Right atrium auricular region (tissue), 2 donors: ENCODE results near the gene MATK. TPM values are rescaled to one million over a fixed set of nuclear protein-coding genes. Genes with fewer than 3 reads are reported as not detected.

Experiments
- DNase-seq: peaks from one replicate; pipeline ENCODE4 v3.0.0-alpha.2; 2019; ENCODE audit warnings: low spot score
- H3K27ac ChIP-seq, 2 donors: fragments of 200-600 bp; sonication (generic); 1 replicate in 1 of 2; 2 replicates in 1 of 2; pipeline ENCODE4 v1.5.1; 2016 to 2019
- H3K27me3 ChIP-seq, 2 donors: fragments of 200-600 bp; sonication (generic); one replicate each; pipeline versions ENCODE4 v1.5.1 to v1.6.0; 2017 to 2019
- H3K36me3 ChIP-seq: fragments of 200-600 bp; sonication (generic); one replicate; pipeline ENCODE4 v1.5.1; 2016
- H3K4me1 ChIP-seq, 2 donors: fragments of 200-600 bp; sonication (generic); one replicate each; pipeline versions ENCODE4 v1.5.1 to v1.6.0; 2017 to 2019
- H3K4me3 ChIP-seq, 2 donors: fragments of 200-600 bp; sonication (generic); 1 replicate in 1 of 2; 2 replicates in 1 of 2; pipeline ENCODE4 v1.5.1; 2017 to 2019; ENCODE audit warnings: mild to moderate bottlenecking in 1 of 2, moderate library complexity in 1 of 2
- H3K9me3 ChIP-seq, 2 donors: fragments of 200-600 bp; sonication (generic); one replicate each; pipeline ENCODE4 v1.5.1; 2019
- CTCF ChIP-seq, 2 donors: fragments of 200-600 bp; sonication (generic); IDR thresholded peaks; one replicate each; pipeline ENCODE4 v1.5.1; 2019; ENCODE audit warnings: antibody characterized with exemption in 2 of 2
- total RNA-seq, 2 donors: library from RNA; depleted of rRNA; stranded (reverse); fragments of >200 nt; gene quantifications; one replicate each; pipeline ENCODE4 v1.1.0, GENCODE V29; 2016

MATK gene
- total RNA-seq, 2 donors from 2014 or later, result 0.26 to 1.5 TPM

- H3K27ac ChIP-seq, result no peak overlapping the region
- H3K4me3 ChIP-seq, result no peak overlapping the region
- peaks cover 0 to 11% of the 10 kb centered on the region in 2 donors for H3K4me1 ChIP-seq
- no peak for TF ChIP-seq CTCF (IDR thresholded peaks at IDR 0.05)
- H3K9me3 ChIP-seq, result no peaks in the 10 kb centered on the region
- DNase-seq, result no peak
- peaks cover 0 to 6% of the 10 kb centered on the region in 2 donors for H3K27me3 ChIP-seq
- no peaks in the 10 kb centered on the region for H3K36me3 ChIP-seq
These were observed 19.7 kb upstream of the MATK start for GRCh38 chr19:3805859-3806258.

- no peaks in the 10 kb centered on the region for H3K9me3 ChIP-seq
- H3K27me3 ChIP-seq, result peaks cover 0 to 6% of the 10 kb centered on the region in 2 donors
- peaks cover 0 to 11% of the 10 kb centered on the region in 2 donors for H3K4me1 ChIP-seq
- no peak overlapping the region for H3K4me3 ChIP-seq
- H3K36me3 ChIP-seq, result no peaks in the 10 kb centered on the region
- no peak for DNase-seq
- TF ChIP-seq CTCF (IDR thresholded peaks at IDR 0.05), result no peak
- H3K27ac ChIP-seq, result no peak overlapping the region
These were observed 18.2 kb upstream of the MATK start for GRCh38 chr19:3804429-3804828.

GRCh38 chr19:3803986-3804385 is 17.8 kb upstream of the MATK start:
- Histone ChIP-seq H3K4me1 (peaks cover 0 to 11% of the 10 kb centered on the region in 2 donors), H3K9me3 (no peaks in the 10 kb centered on the region), H3K4me3 (no peak overlapping the region), H3K36me3 (no peaks in the 10 kb centered on the region), H3K27ac (no peak overlapping the region), H3K27me3 (peaks cover 0 to 6% of the 10 kb centered on the region in 2 donors)
- DNase-seq, result no peak
- no peak for TF ChIP-seq CTCF (IDR thresholded peaks at IDR 0.05)

- no peak for DNase-seq
- H3K9me3 ChIP-seq, result no peaks in the 10 kb centered on the region
- no peak overlapping the region for H3K4me3 ChIP-seq
- peaks cover 0 to 11% of the 10 kb centered on the region in 2 donors for H3K4me1 ChIP-seq
- no peak overlapping the region for H3K27ac ChIP-seq
- peaks cover 0 to 6% of the 10 kb centered on the region in 2 donors for H3K27me3 ChIP-seq
- H3K36me3 ChIP-seq, result no peaks in the 10 kb centered on the region
- no peak for TF ChIP-seq CTCF (IDR thresholded peaks at IDR 0.05)
These were observed 17.1 kb upstream of the MATK start for GRCh38 chr19:3803114-3803888.

- Histone ChIP-seq H3K27ac (no peak overlapping the region), H3K36me3 (no peaks in the 10 kb centered on the region), H3K4me1 (peaks cover 0 to 11% of the 10 kb centered on the region in 2 donors), H3K27me3 (peaks cover 0 to 6% of the 10 kb centered on the region in 2 donors), H3K4me3 (peak overlapping the region in 1 of 2 donors; percentile 21), H3K9me3 (peaks cover 0 to 5% of the 10 kb centered on the region in 2 donors)
- no peak for TF ChIP-seq CTCF (IDR thresholded peaks at IDR 0.05)
- DNase-seq, result no peak
These were observed 15.4 kb upstream of the MATK start for GRCh38 chr19:3801412-3802096.
